ENCODE measurements around the gene COL9A2.

The COL9A2 gene

GRCh38 chr1:40258445-40258769, 58.7 kb downstream of the COL9A2 start:
- peak overlapping the region; percentile 87 for H2AFZ ChIP-seq (ENCODE audit: low read depth, low read length)
- peaks cover 8% of the 10 kb centered on the region for H3K4me1 ChIP-seq (ENCODE audit: control insufficient read depth, insufficient read depth, low read depth, low read length)
- H2BK5ac ChIP-seq (ENCODE audit: low read depth, low read length, poor library complexity, severe bottlenecking) = peak overlapping the region; percentile 62
- H3K14ac ChIP-seq (ENCODE audit: low read length in 2 of 2) = peak overlapping the region in 1 of 2 experiments; percentile 57
- H3K23ac ChIP-seq (ENCODE audit: low read length in 2 of 2) = peak overlapping the region in 1 of 2 experiments; percentile 57
- peaks cover 16 to 40% of the 10 kb centered on the region in 2 experiments for H3K36me3 ChIP-seq (ENCODE audit: control insufficient read depth in 1 of 2, insufficient read depth in 2 of 2, low read depth in 1 of 2, low read length in 2 of 2)
- peak overlapping the region; percentile 56 for H3K4me2 ChIP-seq (ENCODE audit: low read length, poor library complexity, severe bottlenecking)
- peak overlapping the region; percentile 91 for H4K8ac ChIP-seq (ENCODE audit: low read length)
- peak overlapping the region; percentile 77 for H4K91ac ChIP-seq (ENCODE audit: low read length)
- H3K27me3 ChIP-seq (ENCODE audit: control insufficient read depth in 1 of 2, insufficient read depth in 1 of 2, low read length in 2 of 2) = no peaks in the 10 kb centered on the region
- H2AK5ac ChIP-seq (ENCODE audit: low read length, severe bottlenecking) = no peak overlapping the region
- peak overlapping the region; percentile 93 to 94 for H3K4ac ChIP-seq (ENCODE audit: low read depth in 1 of 2, low read length in 2 of 2)
- WGBS = 3% methylated on average over 10 of the region's 10 CpGs
- no peak overlapping the region for H2BK120ac ChIP-seq (ENCODE audit: low read depth, low read length)
- H3K9me3 ChIP-seq (ENCODE audit: control insufficient read depth, low read length) = no peaks in the 10 kb centered on the region
- peak overlapping the region in 1 of 2 experiments; percentile 6 for H2BK12ac ChIP-seq (ENCODE audit: low read length in 2 of 2)
- peak overlapping the region; percentile 88 to 100 for H3K4me3 ChIP-seq (ENCODE audit: insufficient read depth in 1 of 2, low read depth in 1 of 2, low read length in 2 of 2)
- DNase-seq = peak; percentile 64
- H2BK15ac ChIP-seq (ENCODE audit: low read depth, poor library complexity, severe bottlenecking) = peak overlapping the region; percentile 15
- peak overlapping the region; percentile 97 for H3K9ac ChIP-seq (ENCODE audit: low read length)
- H3K27ac ChIP-seq (ENCODE audit: low read length, poor library complexity, severe bottlenecking) = peak overlapping the region; percentile 77
- peaks cover 24% of the 10 kb centered on the region for H3K79me1 ChIP-seq (replicated peaks; ENCODE audit: low read length, poor library complexity, severe bottlenecking)
- H3K18ac ChIP-seq (ENCODE audit: low read depth in 1 of 2, low read length in 2 of 2) = peak overlapping the region; percentile 50 to 92

GRCh38 chr1:40257688-40258444, 59.2 kb downstream of the COL9A2 start, which contains the start of gene ZMPSTE24:
Gene ZMPSTE24 (plus strand): TSS chr1:40258236. CDS start chr1:40258272, 36 bp downstream.
- H3K27me3 ChIP-seq (ENCODE audit: control insufficient read depth in 1 of 2, insufficient read depth in 1 of 2, low read length in 2 of 2) = no peaks in the 10 kb centered on the region
- H3K27ac ChIP-seq (ENCODE audit: low read length, poor library complexity, severe bottlenecking) = peak within 1 kb of the TSS; percentile 99
- peak within 1 kb of the TSS; percentile 92 to 97 for H3K18ac ChIP-seq (ENCODE audit: low read depth in 1 of 2, low read length in 2 of 2)
- no peak within 1 kb of the TSS for H2AK5ac ChIP-seq (ENCODE audit: low read length, severe bottlenecking)
- peak within 1 kb of the TSS in 1 of 2 experiments; percentile 6 for H2BK12ac ChIP-seq (ENCODE audit: low read length in 2 of 2)
- H2BK5ac ChIP-seq (ENCODE audit: low read depth, low read length, poor library complexity, severe bottlenecking) = peak within 1 kb of the TSS; percentile 90
- H3K9me3 ChIP-seq (ENCODE audit: control insufficient read depth, low read length) = no peaks in the 10 kb centered on the region
- H3K9ac ChIP-seq (ENCODE audit: low read length) = peak within 1 kb of the TSS; percentile 97
- H3K4me2 ChIP-seq (ENCODE audit: low read length, poor library complexity, severe bottlenecking) = peak within 1 kb of the TSS; percentile 78
- H3K23ac ChIP-seq (ENCODE audit: low read length in 2 of 2) = peak within 1 kb of the TSS; percentile 25 to 70
- H3K36me3 ChIP-seq (ENCODE audit: control insufficient read depth in 1 of 2, insufficient read depth in 2 of 2, low read depth in 1 of 2, low read length in 2 of 2) = peaks cover 16 to 34% of the 10 kb centered on the region in 2 experiments
- peak within 1 kb of the TSS; percentile 98 for H4K91ac ChIP-seq (ENCODE audit: low read length)
- peak within 1 kb of the TSS; percentile 87 for H2AFZ ChIP-seq (ENCODE audit: low read depth, low read length)
- H2BK120ac ChIP-seq (ENCODE audit: low read depth, low read length) = peak within 1 kb of the TSS; percentile 67
- peaks cover 8% of the 10 kb centered on the region for H3K4me1 ChIP-seq (ENCODE audit: control insufficient read depth, insufficient read depth, low read depth, low read length)
- peak within 1 kb of the TSS; percentile 18 to 57 for H3K14ac ChIP-seq (ENCODE audit: low read length in 2 of 2)
- peak; percentile 99 for DNase-seq
- under 1% methylated on average over 48 of the region's 48 CpGs for WGBS
- H3K4ac ChIP-seq (ENCODE audit: low read depth in 1 of 2, low read length in 2 of 2) = peak within 1 kb of the TSS; percentile 93 to 94
- peak within 1 kb of the TSS; percentile 90 to 100 for H3K4me3 ChIP-seq (ENCODE audit: insufficient read depth in 1 of 2, low read depth in 1 of 2, low read length in 2 of 2)
- H3K79me1 ChIP-seq (replicated peaks; ENCODE audit: low read length, poor library complexity, severe bottlenecking) = peaks cover 24% of the 10 kb centered on the region
- H2BK15ac ChIP-seq (ENCODE audit: low read depth, poor library complexity, severe bottlenecking) = peak within 1 kb of the TSS; percentile 64
- H4K8ac ChIP-seq (ENCODE audit: low read length) = peak within 1 kb of the TSS; percentile 99

GRCh38 chr1:40257313-40257687, 59.8 kb downstream of the COL9A2 start:
- Histone ChIP-seq H3K18ac (ENCODE audit: low read depth in 1 of 2, low read length in 2 of 2) (peak overlapping the region in 1 of 2 experiments; percentile 97), H3K4me3 (ENCODE audit: insufficient read depth in 1 of 2, low read depth in 1 of 2, low read length in 2 of 2) (peak overlapping the region; percentile 90 to 100), H2BK120ac (ENCODE audit: low read depth, low read length) (peak overlapping the region; percentile 67), H3K4me1 (ENCODE audit: control insufficient read depth, insufficient read depth, low read depth, low read length) (peaks cover 8% of the 10 kb centered on the region), H3K4me2 (ENCODE audit: low read length, poor library complexity, severe bottlenecking) (peak overlapping the region; percentile 78), H2BK5ac (ENCODE audit: low read depth, low read length, poor library complexity, severe bottlenecking) (peak overlapping the region; percentile 90), H3K36me3 (ENCODE audit: control insufficient read depth in 1 of 2, insufficient read depth in 2 of 2, low read depth in 1 of 2, low read length in 2 of 2) (peaks cover 16 to 28% of the 10 kb centered on the region in 2 experiments), H3K4ac (ENCODE audit: low read depth in 1 of 2, low read length in 2 of 2) (peak overlapping the region; percentile 60 to 90), H3K14ac (ENCODE audit: low read length in 2 of 2) (peak overlapping the region in 1 of 2 experiments; percentile 18), H3K27me3 (ENCODE audit: control insufficient read depth in 1 of 2, insufficient read depth in 1 of 2, low read length in 2 of 2) (no peaks in the 10 kb centered on the region), H3K23ac (ENCODE audit: low read length in 2 of 2) (peak overlapping the region; percentile 25 to 70), H3K9me3 (ENCODE audit: control insufficient read depth, low read length) (no peaks in the 10 kb centered on the region), H2AK5ac (ENCODE audit: low read length, severe bottlenecking) (no peak overlapping the region), H4K8ac (ENCODE audit: low read length) (peak overlapping the region; percentile 99), H3K27ac (ENCODE audit: low read length, poor library complexity, severe bottlenecking) (peak overlapping the region; percentile 99), H2AFZ (ENCODE audit: low read depth, low read length) (peak overlapping the region; percentile 18), H3K79me1 (replicated peaks; ENCODE audit: low read length, poor library complexity, severe bottlenecking) (peaks cover 23% of the 10 kb centered on the region), H2BK12ac (ENCODE audit: low read length in 2 of 2) (no peak overlapping the region), H2BK15ac (ENCODE audit: low read depth, poor library complexity, severe bottlenecking) (peak overlapping the region; percentile 64), H3K9ac (ENCODE audit: low read length) (peak overlapping the region; percentile 97), H4K91ac (ENCODE audit: low read length) (peak overlapping the region; percentile 98)
- WGBS = under 1% methylated on average over 16 of the region's 16 CpGs
- no peak for DNase-seq

GRCh38 chr1:40256401-40257084, 60.5 kb downstream of the COL9A2 start:
- no peak overlapping the region for H3K4ac ChIP-seq (ENCODE audit: low read depth in 1 of 2, low read length in 2 of 2)
- peak overlapping the region; percentile 18 for H3K4me2 ChIP-seq (ENCODE audit: low read length, poor library complexity, severe bottlenecking)
- H2AFZ ChIP-seq (ENCODE audit: low read depth, low read length) = no peak overlapping the region
- no peak overlapping the region for H2BK12ac ChIP-seq (ENCODE audit: low read length in 2 of 2)
- no peak overlapping the region for H4K91ac ChIP-seq (ENCODE audit: low read length)
- no peak overlapping the region for H4K8ac ChIP-seq (ENCODE audit: low read length)
- peak overlapping the region; percentile 97 for H3K9ac ChIP-seq (ENCODE audit: low read length)
- peaks cover 14 to 21% of the 10 kb centered on the region in 2 experiments for H3K36me3 ChIP-seq (ENCODE audit: control insufficient read depth in 1 of 2, insufficient read depth in 2 of 2, low read depth in 1 of 2, low read length in 2 of 2)
- no peak overlapping the region for H2BK5ac ChIP-seq (ENCODE audit: low read depth, low read length, poor library complexity, severe bottlenecking)
- H3K79me1 ChIP-seq (replicated peaks; ENCODE audit: low read length, poor library complexity, severe bottlenecking) = peaks cover 23% of the 10 kb centered on the region
- whole genome bisulfite sequencing = 100% methylated on average over 1 of the region's 6 CpGs
- H3K23ac ChIP-seq (ENCODE audit: low read length in 2 of 2) = no peak overlapping the region
- no peak overlapping the region for H2AK5ac ChIP-seq (ENCODE audit: low read length, severe bottlenecking)
- no peaks in the 10 kb centered on the region for H3K9me3 ChIP-seq (ENCODE audit: control insufficient read depth, low read length)
- H3K18ac ChIP-seq (ENCODE audit: low read depth in 1 of 2, low read length in 2 of 2) = no peak overlapping the region
- H3K27me3 ChIP-seq (ENCODE audit: control insufficient read depth in 1 of 2, insufficient read depth in 1 of 2, low read length in 2 of 2) = no peaks in the 10 kb centered on the region
- peak overlapping the region in 1 of 2 experiments; percentile 100 for H3K4me3 ChIP-seq (ENCODE audit: insufficient read depth in 1 of 2, low read depth in 1 of 2, low read length in 2 of 2)
- no peak overlapping the region for H2BK120ac ChIP-seq (ENCODE audit: low read depth, low read length)
- no peak overlapping the region for H3K14ac ChIP-seq (ENCODE audit: low read length in 2 of 2)
- H2BK15ac ChIP-seq (ENCODE audit: low read depth, poor library complexity, severe bottlenecking) = no peak overlapping the region
- peaks cover 8% of the 10 kb centered on the region for H3K4me1 ChIP-seq (ENCODE audit: control insufficient read depth, insufficient read depth, low read depth, low read length)
- H3K27ac ChIP-seq (ENCODE audit: low read length, poor library complexity, severe bottlenecking) = no peak overlapping the region
- DNase-seq = no peak
